Osteoblast (primary cell): Measurements from ENCODE around the gene DBN1. TPM values are rescaled to one million over a fixed set of nuclear protein-coding genes. Genes with fewer than 3 reads are reported as not detected.

Experiments used
- DNase-seq: peaks from one replicate; pipeline ENCODE4 v3.0.0; 2011; ENCODE audit warnings: low spot score, mixed read lengths; ENCODE audit not compliant: insufficient read length; ENCODE audit errors: missing footprints
- H2AFZ ChIP-seq: 2 replicates; pipeline ENCODE4 v1.6.0; 2011; ENCODE audit warnings: mild to moderate bottlenecking, low read length
- H3K27ac ChIP-seq: 2 replicates; pipeline ENCODE4 v1.5.1; 2011; ENCODE audit warnings: mild to moderate bottlenecking, low read depth, low read length, moderate library complexity
- H3K27me3 ChIP-seq: 2 replicates; pipeline ENCODE4 v1.6.0; 2012; ENCODE audit warnings: mild to moderate bottlenecking, control low read depth, inconsistent platforms, low read length, moderate library complexity; ENCODE audit not compliant: insufficient read depth
- H3K36me3 ChIP-seq: 2 replicates; pipeline ENCODE4 v1.5.1; 2011; ENCODE audit warnings: mild to moderate bottlenecking, low read length, control low read depth, moderate library complexity; ENCODE audit not compliant: insufficient read depth
- H3K4me1 ChIP-seq: 2 replicates; pipeline ENCODE4 v1.5.1; 2011; ENCODE audit warnings: mild to moderate bottlenecking, low read length, control low read depth, moderate library complexity; ENCODE audit not compliant: insufficient read depth
- H3K4me2 ChIP-seq: 2 replicates; pipeline ENCODE4 v1.6.0; 2011; ENCODE audit warnings: mild to moderate bottlenecking, low read length; ENCODE audit not compliant: insufficient read depth
- H3K4me3 ChIP-seq: fragments of 200-600 bp; sonication (generic); 3 replicates; pipeline ENCODE4 v1.5.1; 2012; ENCODE audit warnings: mild to moderate bottlenecking, low read length, inconsistent platforms; ENCODE audit not compliant: insufficient read depth
- H3K79me2 ChIP-seq: 2 replicates; pipeline ENCODE4 v1.6.0; 2012; ENCODE audit warnings: mild to moderate bottlenecking, low read length, control low read depth, inconsistent platforms; ENCODE audit not compliant: insufficient read depth
- H3K9me3 ChIP-seq: 2 replicates; pipeline ENCODE4 v1.5.1; 2011; ENCODE audit warnings: low read depth, low read length, control low read depth
- H4K20me1 ChIP-seq: 2 replicates; pipeline ENCODE4 v1.6.0; 2012; ENCODE audit warnings: mild to moderate bottlenecking, low read length, control low read depth; ENCODE audit not compliant: insufficient read depth
- total RNA-seq: library from RNA; depleted of rRNA; stranded (reverse); fragments of >200 nt; gene quantifications from 2 replicates; pipeline ENCODE4 v1.2.3, GENCODE V29; 2012
- TF ChIP-seq, protein P1 (sequence below): IDR thresholded peaks from 2 replicates; pipeline ENCODE4 v1.5.1; 2011; ENCODE audit warnings: mild to moderate bottlenecking, low read depth, low read length, moderate library complexity; ENCODE audit errors: extremely low read depth

Gene DBN1
- total RNA-seq, 1 donor = 139 TPM

DNA sequence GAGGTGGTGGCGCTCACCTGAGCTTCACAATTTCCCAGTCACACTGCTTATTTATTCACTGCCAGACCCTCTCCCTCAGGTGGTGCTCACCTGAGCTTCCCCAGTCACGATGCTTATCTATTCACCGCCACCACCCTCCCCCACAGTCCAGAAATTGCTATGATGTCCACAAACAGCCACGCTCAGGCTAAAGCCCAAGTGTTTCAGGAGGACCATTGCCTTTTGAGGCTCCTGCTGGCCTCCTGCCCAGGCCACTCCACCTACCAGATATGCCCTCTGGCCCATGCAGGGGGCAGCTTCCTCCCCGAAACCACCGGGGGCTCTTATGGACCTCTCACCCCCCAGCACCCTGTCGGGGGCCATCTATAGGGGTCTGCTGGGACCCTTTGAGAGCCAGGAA, 19.4 kb upstream of the DBN1 start:
- Histone ChIP-seq H3K79me2 (peaks cover 72% of the 10 kb centered on the region), H2AFZ (no peak overlapping the region), H3K4me2 (no peak overlapping the region), H4K20me1 (peaks cover 82% of the 10 kb centered on the region), H3K4me1 (peaks cover 44% of the 10 kb centered on the region), H3K9me3 (no peaks in the 10 kb centered on the region), H3K27me3 (no peaks in the 10 kb centered on the region), H3K4me3 (peak overlapping the region; percentile 5), H3K27ac (peak overlapping the region; percentile 78), H3K36me3 (peaks cover 72% of the 10 kb centered on the region)
- no peak for DNase-seq
- TF ChIP-seq, protein P1, sequence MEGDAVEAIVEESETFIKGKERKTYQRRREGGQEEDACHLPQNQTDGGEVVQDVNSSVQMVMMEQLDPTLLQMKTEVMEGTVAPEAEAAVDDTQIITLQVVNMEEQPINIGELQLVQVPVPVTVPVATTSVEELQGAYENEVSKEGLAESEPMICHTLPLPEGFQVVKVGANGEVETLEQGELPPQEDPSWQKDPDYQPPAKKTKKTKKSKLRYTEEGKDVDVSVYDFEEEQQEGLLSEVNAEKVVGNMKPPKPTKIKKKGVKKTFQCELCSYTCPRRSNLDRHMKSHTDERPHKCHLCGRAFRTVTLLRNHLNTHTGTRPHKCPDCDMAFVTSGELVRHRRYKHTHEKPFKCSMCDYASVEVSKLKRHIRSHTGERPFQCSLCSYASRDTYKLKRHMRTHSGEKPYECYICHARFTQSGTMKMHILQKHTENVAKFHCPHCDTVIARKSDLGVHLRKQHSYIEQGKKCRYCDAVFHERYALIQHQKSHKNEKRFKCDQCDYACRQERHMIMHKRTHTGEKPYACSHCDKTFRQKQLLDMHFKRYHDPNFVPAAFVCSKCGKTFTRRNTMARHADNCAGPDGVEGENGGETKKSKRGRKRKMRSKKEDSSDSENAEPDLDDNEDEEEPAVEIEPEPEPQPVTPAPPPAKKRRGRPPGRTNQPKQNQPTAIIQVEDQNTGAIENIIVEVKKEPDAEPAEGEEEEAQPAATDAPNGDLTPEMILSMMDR = no peak

DNA sequence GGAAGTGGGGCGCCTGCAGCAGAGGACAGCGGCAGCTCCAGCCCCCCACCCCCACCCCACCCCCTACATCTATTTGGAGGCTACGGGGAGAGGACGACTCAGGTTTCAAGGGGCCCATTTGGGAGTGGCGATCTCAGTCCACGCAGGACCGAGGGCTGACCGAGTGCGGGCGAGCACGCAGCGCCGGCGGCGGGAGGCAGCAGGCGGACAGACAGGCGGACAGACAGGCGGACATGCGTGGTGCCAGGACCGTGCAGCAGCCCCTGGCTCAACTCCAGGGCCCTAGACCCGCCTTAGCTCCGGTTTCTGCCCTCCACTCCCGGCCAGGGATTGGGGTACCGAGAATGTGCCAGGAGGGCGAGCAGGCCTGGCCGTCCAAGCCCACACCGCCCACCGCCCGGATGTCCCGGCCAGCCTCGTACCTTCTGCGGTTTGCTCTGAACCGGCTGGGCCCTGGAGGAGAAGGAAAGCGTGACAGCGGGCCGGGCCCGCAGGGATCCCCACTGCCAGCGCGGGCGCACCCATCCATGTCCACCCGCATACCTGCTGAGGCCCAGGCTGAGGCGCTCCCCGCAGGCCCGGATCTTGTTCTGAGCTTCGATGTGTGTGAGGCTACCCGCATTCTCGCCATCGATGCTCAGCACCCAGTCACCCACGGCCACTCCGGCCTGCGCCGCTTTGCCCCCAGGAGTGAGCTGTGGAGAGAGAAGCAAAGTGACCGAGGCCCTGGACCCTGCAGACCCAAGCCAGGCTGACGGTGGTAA, 18.7 kb upstream of the DBN1 start:
- Histone ChIP-seq H3K4me2 (no peak overlapping the region), H2AFZ (no peak overlapping the region), H3K9me3 (no peaks in the 10 kb centered on the region), H3K27ac (no peak overlapping the region), H4K20me1 (peaks cover 88% of the 10 kb centered on the region), H3K36me3 (peaks cover 79% of the 10 kb centered on the region), H3K79me2 (peaks cover 77% of the 10 kb centered on the region), H3K4me3 (no peak overlapping the region), H3K27me3 (no peaks in the 10 kb centered on the region), H3K4me1 (peaks cover 43% of the 10 kb centered on the region)
- DNase-seq = no peak
- TF ChIP-seq, protein P1 = no peak

DNA sequence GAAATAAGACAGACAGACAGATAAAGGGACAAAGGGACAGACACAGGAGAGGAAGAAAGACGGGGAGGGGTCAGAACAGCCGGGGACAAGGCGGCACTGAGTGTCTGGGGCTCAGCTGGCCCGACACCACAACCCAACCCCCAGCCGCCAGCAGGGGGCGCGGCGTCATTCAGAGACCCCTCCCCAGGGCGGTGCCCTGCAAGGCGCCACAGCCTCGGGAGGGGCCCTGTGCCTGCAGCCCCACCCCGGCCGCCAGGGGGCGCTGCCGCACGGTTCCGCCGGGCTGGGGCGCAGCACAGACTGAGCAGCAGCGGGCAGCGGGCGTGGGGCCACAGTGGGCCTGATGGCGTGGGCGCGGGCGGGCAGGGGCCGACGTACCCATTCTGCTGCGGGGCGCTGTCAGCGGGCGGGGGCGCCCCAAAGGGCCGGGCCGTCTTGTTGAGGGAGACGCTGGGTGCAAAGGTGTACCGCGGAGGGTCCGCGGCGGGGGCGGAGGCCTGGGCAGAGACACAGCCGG, 18.1 kb upstream of the DBN1 start:
- Histone ChIP-seq H3K27ac (no peak overlapping the region), H3K4me1 (peaks cover 43% of the 10 kb centered on the region), H3K79me2 (peaks cover 77% of the 10 kb centered on the region)

DNA sequence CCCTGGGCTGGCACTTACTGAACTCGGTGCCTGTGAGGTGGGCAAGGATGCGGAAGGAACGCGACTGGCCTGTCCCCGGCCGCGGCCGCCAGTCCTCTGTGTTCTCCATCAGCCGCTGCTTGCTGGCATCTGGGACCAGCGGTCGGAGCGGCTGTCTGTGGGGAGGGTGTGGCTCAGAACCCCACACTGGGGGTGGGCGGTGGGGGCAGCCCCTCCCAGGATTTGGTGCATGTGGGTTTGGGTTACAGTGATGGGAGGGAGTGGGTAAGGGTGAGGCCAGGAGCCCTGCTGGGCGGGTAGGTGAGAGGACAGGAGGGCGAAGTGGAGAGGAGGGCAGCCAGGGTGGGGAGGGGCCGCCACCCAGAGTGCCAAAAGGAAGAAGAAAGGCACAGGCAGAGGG, 17.6 kb upstream of the DBN1 start:
- TF ChIP-seq, protein P1 = no peak
- Histone ChIP-seq H2AFZ (no peak overlapping the region), H3K9me3 (no peaks in the 10 kb centered on the region), H3K4me3 (no peak overlapping the region), H3K27ac (no peak overlapping the region), H3K4me2 (no peak overlapping the region), H3K27me3 (no peaks in the 10 kb centered on the region), H3K4me1 (peaks cover 38% of the 10 kb centered on the region), H3K36me3 (peaks cover 87% of the 10 kb centered on the region), H3K79me2 (peaks cover 76% of the 10 kb centered on the region), H4K20me1 (peaks cover 89% of the 10 kb centered on the region)
- no peak for DNase-seq

More for the DNA sequence above, 18.1 kb upstream of the DBN1 start:
- Histone ChIP-seq H3K4me3 (no peak overlapping the region), H3K27me3 (no peaks in the 10 kb centered on the region), H2AFZ (no peak overlapping the region), H3K9me3 (no peaks in the 10 kb centered on the region), H4K20me1 (peaks cover 90% of the 10 kb centered on the region), H3K36me3 (peaks cover 84% of the 10 kb centered on the region), H3K4me2 (no peak overlapping the region)
- TF ChIP-seq, protein P1 = peak; percentile 53
- DNase-seq = peak; percentile 97
